Activated CD8-positive, alpha-beta T cell treated with anti-CD3 and anti-CD28 coated beads, Interleukin-2, amount 10 ng/mL, durations not matched to agents 7 days and 5 days (primary cell): ENCODE measurements around the gene FKBP3. TPM values are rescaled to one million over a fixed set of nuclear protein-coding genes. Genes with fewer than 3 reads are reported as not detected.

ENCODE experiments used
- ATAC-seq: fragments of 150-1000 bp; cut with Tn5 transposase; one replicate; pipeline ENCODE4 v1.10.0; 2021; ENCODE audit warnings: moderate library complexity
- CTCF ChIA-PET: fragments of 350-600 bp; sonication (Branson Sonifier 250); formaldehyde crosslinking; loops from one replicate; lab custom pipeline; 2021; ENCODE audit warnings: antibody characterized with exemption; lab: Charles Lee
- POLR2A ChIA-PET: fragments of 350-600 bp; sonication (Branson Sonifier 250); formaldehyde crosslinking; loops from one replicate; lab custom pipeline; 2021; ENCODE audit warnings: antibody characterized with exemption; lab: Charles Lee
- DNase-seq: peaks from one replicate; pipeline ENCODE4 v3.0.0-alpha.2; 2020
- H3K27ac Mint-ChIP-seq: one replicate; pipeline ENCODE4 v1.8.0; 2021; ENCODE audit warnings: mild to moderate bottlenecking, mixed read lengths
- H3K27me3 Mint-ChIP-seq: one replicate; pipeline ENCODE4 v1.8.0; 2021; ENCODE audit warnings: low read depth, mixed read lengths
- H3K36me3 Mint-ChIP-seq: one replicate; pipeline ENCODE4 v1.8.0; 2021; ENCODE audit warnings: low read depth, mixed read lengths
- H3K4me1 Mint-ChIP-seq: one replicate; pipeline ENCODE4 v1.8.0; 2021; ENCODE audit warnings: low read depth, mixed read lengths
- H3K4me3 Mint-ChIP-seq: one replicate; pipeline ENCODE4 v1.8.0; 2021; ENCODE audit warnings: mild to moderate bottlenecking, mixed read lengths
- H3K9me3 Mint-ChIP-seq: one replicate; pipeline ENCODE4 v1.8.0; 2022; ENCODE audit warnings: mixed read lengths; ENCODE audit not compliant: insufficient read depth
- total RNA-seq, 2 experiments: library from RNA; stranded (reverse); gene quantifications; one replicate each; pipeline ENCODE4 v1.2.3, GENCODE V29; 2021

FKBP3 gene
- total RNA-seq, 2 experiments from 2014 or later: 70.2 to 74.9 TPM

DNA sequence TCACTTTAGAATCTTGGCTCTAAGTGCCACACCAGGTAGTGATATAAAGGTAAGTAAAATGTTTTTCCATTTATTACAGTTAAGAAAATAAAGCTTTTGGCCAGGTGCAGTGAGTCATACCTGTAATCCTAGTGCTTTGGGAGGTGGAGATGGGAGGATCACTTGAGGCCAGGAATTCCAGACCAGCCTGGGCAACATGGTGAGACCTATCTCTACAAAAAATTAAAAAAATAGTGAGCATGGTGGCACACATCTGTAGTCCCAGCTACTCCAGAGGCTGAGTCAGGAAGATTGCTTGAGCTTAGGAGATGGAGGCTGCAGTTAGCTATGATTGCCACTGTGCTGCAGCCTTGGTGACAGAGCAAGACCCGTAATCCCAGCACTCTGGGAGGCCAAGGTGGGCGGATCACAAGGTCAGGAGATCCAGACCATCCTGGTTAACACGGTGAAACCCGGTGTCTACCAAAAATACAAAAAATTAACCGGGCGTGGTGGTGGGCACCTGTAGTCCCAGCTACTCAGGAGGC, 6.4 kb upstream of the FKBP3 start:
- CTCF ChIA-PET: interaction anchor here (0.9 kb wide), 1 partner anchor 61 kb away, joined by 3 read pairs; no protein-coding TSS in a partner anchor

DNA sequence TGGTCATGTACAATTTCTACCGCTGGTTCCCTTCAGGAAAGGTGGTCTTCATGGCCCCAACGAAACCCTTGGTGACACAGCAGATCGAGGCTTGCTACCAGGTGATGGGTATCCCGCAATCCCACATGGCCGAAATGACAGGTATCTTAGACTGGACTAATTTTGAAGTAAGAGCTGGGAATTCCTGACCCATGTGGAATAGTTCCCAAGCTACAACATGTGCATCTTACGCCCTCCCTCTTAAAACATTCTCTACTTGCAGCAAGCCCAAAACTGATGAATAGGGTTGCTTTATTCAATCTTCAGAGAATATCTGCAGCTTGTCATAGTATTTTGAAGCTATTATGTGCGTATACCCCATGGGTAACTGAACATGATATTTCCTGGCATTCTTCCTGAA, 2.1 kb upstream of the FKBP3 start:
- no peaks in the 10 kb centered on the region for H3K9me3 Mint-ChIP-seq
- no peak for DNase-seq
- peak overlapping the region; percentile 90 for H3K4me3 Mint-ChIP-seq
- no peaks in the 10 kb centered on the region for H3K27me3 Mint-ChIP-seq
- H3K4me1 Mint-ChIP-seq: peaks cover 38% of the 10 kb centered on the region
- CTCF ChIA-PET: interaction anchor here (0.7 to 3.3 kb wide), 9 partner anchors 10 to 384 kb away, joined by 3 to 11 read pairs (median 6); partner anchors contain the start of gene PRPF39
- H3K36me3 Mint-ChIP-seq: peaks cover 15% of the 10 kb centered on the region
- no peak for ATAC-seq
- POLR2A ChIA-PET: interaction anchor here (0.8 to 4.5 kb wide), 5 partner anchors 19 to 174 kb away, joined by 3 to 31 read pairs (median 6); partner anchors contain the start of genes KLHL28, MIS18BP1, PRPF39 and TOGARAM1
- H3K27ac Mint-ChIP-seq: peak overlapping the region; percentile 97

More for the DNA sequence above, 6.4 kb upstream of the FKBP3 start:
- peaks cover 29% of the 10 kb centered on the region for H3K36me3 Mint-ChIP-seq
- no peaks in the 10 kb centered on the region for H3K27me3 Mint-ChIP-seq
- H3K4me1 Mint-ChIP-seq: peaks cover 39% of the 10 kb centered on the region
- H3K4me3 Mint-ChIP-seq: no peak overlapping the region
- DNase-seq (no peak), ATAC-seq (no peak)
- POLR2A ChIA-PET: no interaction called here
- no peak overlapping the region for H3K27ac Mint-ChIP-seq
- H3K9me3 Mint-ChIP-seq: no peaks in the 10 kb centered on the region

DNA sequence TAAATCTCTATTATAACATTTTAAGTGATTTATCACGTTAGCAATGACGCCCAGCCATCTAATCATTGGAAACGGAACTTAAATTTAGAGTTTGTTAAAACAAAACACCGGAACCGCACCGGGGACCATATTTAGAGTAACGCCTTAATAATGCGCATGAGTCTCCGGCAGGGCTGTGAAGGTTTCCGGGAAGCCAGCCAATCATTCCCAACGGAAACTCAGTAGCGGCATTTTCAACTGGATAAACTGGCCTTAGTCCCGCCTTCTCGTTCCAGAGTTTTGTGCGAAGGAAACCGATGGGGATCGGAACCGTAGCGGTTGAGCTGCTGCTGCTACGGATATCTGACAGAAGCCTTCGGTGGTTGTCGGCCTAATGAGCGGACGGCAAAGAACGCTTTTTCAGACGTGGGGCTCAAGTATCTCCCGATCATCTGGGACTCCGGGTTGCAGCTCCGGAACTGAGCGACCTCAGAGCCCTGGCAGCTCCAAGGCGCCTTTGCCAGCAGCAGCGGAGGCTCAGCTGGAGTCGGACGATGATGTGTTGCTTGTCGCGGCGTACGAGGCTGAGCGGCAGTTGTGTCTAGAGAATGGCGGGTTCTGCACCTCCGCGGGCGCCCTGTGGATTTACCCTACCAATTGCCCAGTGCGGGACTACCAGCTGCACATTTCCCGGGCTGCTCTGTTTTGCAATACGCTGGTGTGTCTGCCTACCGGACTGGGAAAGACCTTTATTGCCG, 1.5 kb upstream of the FKBP3 start, which contains the start of gene FANCM:
Gene FANCM (plus strand): TSS at position 272 of the 737 bp plus-strand sequence. CDS start 102 bp downstream, at position 374.
- ATAC-seq (peak; percentile 58), DNase-seq (peak; percentile 92)
- Mint-ChIP-seq H3K27me3 (no peaks in the 10 kb centered on the region), H3K4me1 (peaks cover 40% of the 10 kb centered on the region), H3K27ac (peak within 1 kb of the TSS; percentile 97), H3K36me3 (peaks cover 14% of the 10 kb centered on the region), H3K9me3 (no peaks in the 10 kb centered on the region), H3K4me3 (peak within 1 kb of the TSS; percentile 90)
- POLR2A ChIA-PET: interaction anchor here (0.8 to 4.5 kb wide), 4 partner anchors 19 to 173 kb away, joined by 4 to 31 read pairs (median 12); partner anchors contain the start of genes KLHL28, MIS18BP1, PRPF39 and TOGARAM1
- CTCF ChIA-PET: interaction anchor here (0.7 to 3.3 kb wide), 8 partner anchors 11 to 383 kb away, joined by 3 to 11 read pairs (median 7); partner anchors contain the start of gene PRPF39

DNA sequence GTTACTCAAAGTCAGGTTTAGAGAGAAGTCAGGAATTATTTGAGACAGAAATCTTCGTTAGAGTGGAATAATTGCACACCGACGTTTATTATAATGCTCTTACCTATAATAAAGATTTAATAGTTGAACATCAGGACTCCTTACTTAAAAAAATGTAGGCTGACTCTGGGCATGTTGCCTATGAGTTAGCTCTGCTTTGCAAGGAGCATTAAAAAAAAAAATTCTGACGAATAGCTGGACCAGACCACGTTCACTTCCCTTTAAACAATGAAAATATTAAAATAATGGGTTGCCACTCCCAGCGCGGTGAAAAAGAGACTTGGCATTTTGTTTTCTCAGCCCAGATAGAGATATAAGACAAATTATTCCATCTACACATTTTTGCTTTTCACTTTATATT, 875 bp upstream of the FKBP3 start:
- no peaks in the 10 kb centered on the region for H3K9me3 Mint-ChIP-seq
- H3K27me3 Mint-ChIP-seq: no peaks in the 10 kb centered on the region
- peak overlapping the region; percentile 90 for H3K4me3 Mint-ChIP-seq
- H3K4me1 Mint-ChIP-seq: peaks cover 38% of the 10 kb centered on the region
- peak overlapping the region; percentile 97 for H3K27ac Mint-ChIP-seq
- peaks cover 8% of the 10 kb centered on the region for H3K36me3 Mint-ChIP-seq
- ATAC-seq (no peak), DNase-seq (no peak)
- POLR2A ChIA-PET: interaction anchor here (1.3 to 4.5 kb wide), 5 partner anchors 28 to 239 kb away, joined by 5 to 31 read pairs (median 6); partner anchors contain the start of genes KLHL28, MIS18BP1, PRPF39 and TOGARAM1
- CTCF ChIA-PET: interaction anchor here (1.0 to 3.3 kb wide), 5 partner anchors 11 to 222 kb away, joined by 3 to 11 read pairs (median 8); partner anchors contain the start of genes MIS18BP1 and PRPF39

DNA sequence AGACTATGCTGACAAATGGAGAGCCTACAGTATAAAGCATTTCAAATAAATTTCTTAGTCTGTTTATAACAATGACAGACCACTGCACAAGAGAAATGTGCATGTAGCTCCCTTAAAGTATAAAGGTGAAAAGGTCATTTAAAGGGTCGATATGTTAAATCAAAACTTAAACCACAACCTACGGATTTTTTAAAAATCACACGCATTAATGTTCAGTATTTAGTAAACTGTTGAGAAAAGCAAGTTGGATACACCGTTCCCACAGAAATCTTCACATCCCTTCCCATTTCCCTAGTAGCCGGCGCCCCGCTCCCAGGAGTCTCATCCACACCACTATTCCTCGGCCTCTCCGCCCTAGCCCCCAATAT, 614 bp downstream of the FKBP3 start:
- ATAC-seq: no peak
- H3K27ac Mint-ChIP-seq: peak overlapping the region; percentile 97
- POLR2A ChIA-PET: interaction anchor here (1.3 to 4.5 kb wide), 5 partner anchors 26 to 237 kb away, joined by 3 to 31 read pairs (median 6); partner anchors contain the start of genes KLHL28, MIS18BP1, PRPF39 and TOGARAM1
- DNase-seq: no peak
- peak overlapping the region; percentile 90 for H3K4me3 Mint-ChIP-seq
- peaks cover 30% of the 10 kb centered on the region for H3K4me1 Mint-ChIP-seq
- H3K36me3 Mint-ChIP-seq: peaks cover 5% of the 10 kb centered on the region
- H3K9me3 Mint-ChIP-seq: no peaks in the 10 kb centered on the region
- CTCF ChIA-PET: interaction anchor here (1.3 kb wide), 1 partner anchor 16 kb away, joined by 3 read pairs; no protein-coding TSS in a partner anchor
- H3K27me3 Mint-ChIP-seq: no peaks in the 10 kb centered on the region

DNA sequence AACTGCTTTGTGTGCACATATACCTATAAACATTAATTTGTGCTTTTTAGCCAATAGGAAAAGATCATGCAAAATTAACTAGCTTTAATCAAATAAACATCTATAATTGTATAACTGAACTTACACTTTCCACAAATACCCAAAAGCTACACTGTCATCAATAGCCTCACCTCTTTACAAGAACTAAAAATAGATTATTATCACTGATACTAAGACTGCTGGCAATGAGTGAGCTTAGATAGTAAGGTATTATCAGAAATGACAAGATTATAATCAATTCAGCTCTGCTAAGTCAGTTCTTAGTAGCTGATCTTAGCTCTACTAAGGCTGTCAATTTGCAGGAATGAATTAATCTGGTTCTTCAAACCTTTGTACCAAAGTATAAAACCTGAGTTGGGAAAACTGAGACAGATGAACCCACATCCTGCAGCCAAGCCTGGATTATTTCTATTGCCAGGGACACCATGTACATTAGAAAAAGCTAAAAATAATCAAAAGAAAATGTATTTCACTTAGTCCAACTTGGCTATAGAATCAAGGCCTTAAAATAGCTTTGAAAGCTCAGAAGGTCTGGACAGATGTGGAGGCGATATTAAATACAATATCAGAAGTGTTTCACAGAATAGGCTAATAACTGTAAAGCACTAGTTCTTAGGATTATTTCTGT, 5.2 kb downstream of the FKBP3 start:
- ChIA-PET POLR2A (no interaction called here), CTCF (interaction anchor here (0.6 to 1.4 kb wide), 3 partner anchors 12 to 139 kb away, joined by 3 to 7 read pairs (median 3); no protein-coding TSS in a partner anchor)
- ATAC-seq: no peak
- H3K4me3 Mint-ChIP-seq: no peak overlapping the region
- peaks cover 14% of the 10 kb centered on the region for H3K4me1 Mint-ChIP-seq
- no peaks in the 10 kb centered on the region for H3K9me3 Mint-ChIP-seq
- no peak overlapping the region for H3K27ac Mint-ChIP-seq
- peaks cover 18% of the 10 kb centered on the region for H3K36me3 Mint-ChIP-seq
- no peaks in the 10 kb centered on the region for H3K27me3 Mint-ChIP-seq
- DNase-seq: no peak

DNA sequence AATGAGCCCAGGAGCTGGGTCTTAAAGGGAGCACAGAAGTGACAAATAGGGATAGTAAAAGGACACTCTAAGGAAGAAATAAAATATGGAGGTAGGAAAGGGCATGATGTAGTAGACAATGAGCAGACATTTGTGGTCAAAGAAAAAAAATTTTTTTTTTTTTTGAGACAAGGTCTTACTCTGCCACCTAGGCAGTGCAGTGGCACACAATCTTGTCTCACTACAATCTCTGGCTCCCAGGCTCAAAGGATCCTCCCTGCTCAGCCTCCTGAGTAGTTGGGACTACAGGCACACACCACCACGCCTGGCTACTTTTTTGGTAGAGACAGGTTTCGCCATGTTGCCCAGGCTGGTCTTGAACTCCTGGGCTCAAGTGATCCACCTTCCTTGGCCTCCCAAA, 8.5 kb downstream of the FKBP3 start:
- Mint-ChIP-seq H3K4me3 (no peak overlapping the region), H3K27ac (no peak overlapping the region), H3K4me1 (peaks cover 2% of the 10 kb centered on the region), H3K9me3 (no peaks in the 10 kb centered on the region), H3K27me3 (no peaks in the 10 kb centered on the region), H3K36me3 (peaks cover 34% of the 10 kb centered on the region)
- DNase-seq (no peak), ATAC-seq (no peak)
- ChIA-PET POLR2A (interaction anchor here (0.6 kb wide), 1 partner anchor 153 kb away, joined by 3 read pairs; no protein-coding TSS in a partner anchor), CTCF (no interaction called here)

DNA sequence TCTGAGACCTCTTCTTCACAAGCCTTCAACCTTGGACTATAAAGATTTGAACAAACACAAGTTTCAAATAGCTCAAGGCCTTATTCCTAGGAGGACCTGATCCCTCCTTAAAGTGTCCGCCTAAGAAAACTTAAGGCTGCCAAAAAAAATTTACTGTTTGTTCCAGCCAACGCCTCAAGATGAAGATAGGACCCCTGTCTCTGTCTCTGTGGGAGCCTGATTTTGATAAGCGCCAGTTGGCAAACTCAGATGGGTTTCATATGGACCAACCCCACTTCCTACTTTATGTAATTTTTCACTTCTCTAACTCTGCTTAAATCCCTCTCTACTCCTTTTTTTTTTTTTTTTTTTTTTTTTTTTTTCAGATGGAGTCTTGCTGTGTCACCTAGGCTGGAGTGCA, 11.0 kb downstream of the FKBP3 start:
- Mint-ChIP-seq H3K27ac (no peak overlapping the region), H3K36me3 (peaks cover 48% of the 10 kb centered on the region), H3K4me1 (no peaks in the 10 kb centered on the region), H3K27me3 (no peaks in the 10 kb centered on the region), H3K9me3 (no peaks in the 10 kb centered on the region), H3K4me3 (no peak overlapping the region)
- ChIA-PET CTCF (no interaction called here), POLR2A (interaction anchor here (0.5 kb wide), 1 partner anchor 42 kb away, joined by 5 read pairs; no protein-coding TSS in a partner anchor)
- DNase-seq: no peak
- ATAC-seq: no peak

DNA sequence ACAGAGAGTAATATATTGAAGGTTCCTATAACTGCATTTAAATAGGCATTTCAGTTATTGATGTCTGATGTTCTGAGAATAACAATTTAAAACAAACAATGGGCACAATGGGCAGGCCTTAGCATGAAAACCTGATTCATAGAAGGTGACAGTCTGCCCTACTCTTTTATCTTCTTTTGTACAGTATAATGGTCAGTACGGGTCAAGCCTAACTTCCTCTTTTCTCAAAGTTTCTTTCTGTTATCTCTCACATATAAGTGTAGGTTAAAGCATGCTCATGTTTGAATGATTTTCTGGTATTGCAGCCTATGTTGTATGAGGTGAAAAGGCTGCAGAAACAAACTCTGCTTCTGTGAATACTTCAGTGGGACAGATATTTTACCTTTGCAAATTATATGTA, 14.2 kb downstream of the FKBP3 start:
- no peak overlapping the region for H3K27ac Mint-ChIP-seq
- H3K4me3 Mint-ChIP-seq: no peak overlapping the region
- H3K4me1 Mint-ChIP-seq: no peaks in the 10 kb centered on the region
- CTCF ChIA-PET: interaction anchor here (0.7 kb wide), 1 partner anchor 54 kb away, joined by 3 read pairs; no protein-coding TSS in a partner anchor
- POLR2A ChIA-PET: no interaction called here
- no peak for DNase-seq
- H3K9me3 Mint-ChIP-seq: no peaks in the 10 kb centered on the region
- H3K27me3 Mint-ChIP-seq: no peaks in the 10 kb centered on the region
- no peak for ATAC-seq
- H3K36me3 Mint-ChIP-seq: peaks cover 52% of the 10 kb centered on the region

DNA sequence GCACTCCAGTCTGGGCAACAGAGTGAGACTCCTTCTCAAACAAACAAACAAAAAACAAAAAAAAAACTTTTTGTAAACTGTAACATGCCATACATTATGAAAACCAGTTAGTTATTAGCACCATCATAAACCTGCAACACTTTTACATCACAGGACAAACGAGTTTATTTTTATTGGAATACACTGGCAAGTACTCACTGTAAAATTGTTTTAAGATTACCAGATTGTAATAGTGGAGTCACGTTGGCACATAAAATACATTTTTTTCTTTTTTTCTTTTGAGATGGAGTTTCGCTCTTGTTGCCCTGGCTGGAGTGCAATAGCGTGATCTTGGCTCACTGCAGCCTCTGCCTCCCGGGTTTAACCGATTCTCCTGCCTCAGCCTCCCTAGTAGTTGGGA, 15.7 kb downstream of the FKBP3 start:
- ChIA-PET POLR2A (no interaction called here), CTCF (no interaction called here)
- Mint-ChIP-seq H3K36me3 (peaks cover 51% of the 10 kb centered on the region), H3K27me3 (no peaks in the 10 kb centered on the region), H3K4me3 (no peak overlapping the region), H3K4me1 (no peaks in the 10 kb centered on the region), H3K9me3 (no peaks in the 10 kb centered on the region), H3K27ac (no peak overlapping the region)
- ATAC-seq (no peak), DNase-seq (no peak)

DNA sequence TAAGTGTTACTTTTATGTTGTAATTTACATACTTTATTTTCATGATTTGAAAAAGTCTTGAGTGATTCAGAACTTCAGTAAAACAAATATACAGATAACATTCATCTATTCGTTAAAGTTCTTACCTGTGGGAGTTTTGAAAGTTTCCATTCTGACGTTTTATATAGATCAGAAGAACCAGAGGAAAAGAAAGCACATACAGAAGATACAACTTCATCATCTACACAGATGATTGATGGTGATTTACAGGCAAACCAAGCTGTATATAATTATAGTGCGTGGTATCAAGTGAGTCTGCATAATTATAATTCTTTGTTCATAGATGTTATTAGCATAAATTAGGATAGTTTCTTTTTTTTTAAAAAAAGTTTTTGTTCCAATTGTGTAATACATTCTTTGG, 20.0 kb downstream of the FKBP3 start:
- no peaks in the 10 kb centered on the region for H3K4me1 Mint-ChIP-seq
- ChIA-PET CTCF (no interaction called here), POLR2A (no interaction called here)
- peaks cover 48% of the 10 kb centered on the region for H3K36me3 Mint-ChIP-seq
- no peaks in the 10 kb centered on the region for H3K27me3 Mint-ChIP-seq
- ATAC-seq: no peak
- H3K27ac Mint-ChIP-seq: no peak overlapping the region
- no peak for DNase-seq
- H3K9me3 Mint-ChIP-seq: no peaks in the 10 kb centered on the region
- H3K4me3 Mint-ChIP-seq: no peak overlapping the region
